22Rv1 (cell line): ENCODE results near the gene F2.

Source experiments
- ZFX ChIP-seq: fragments of 450-650 bp; IDR thresholded peaks from 2 replicates; pipeline ENCODE4 v1.6.1; 2017; ENCODE audit warnings: antibody characterized with exemption, borderline replicate concordance
- TF ChIP-seq, protein P1 (sequence below): fragments of 450-650 bp; IDR thresholded peaks from 2 replicates; pipeline ENCODE4 v1.5.1; 2017; ENCODE audit warnings: mild to moderate bottlenecking

DNA sequence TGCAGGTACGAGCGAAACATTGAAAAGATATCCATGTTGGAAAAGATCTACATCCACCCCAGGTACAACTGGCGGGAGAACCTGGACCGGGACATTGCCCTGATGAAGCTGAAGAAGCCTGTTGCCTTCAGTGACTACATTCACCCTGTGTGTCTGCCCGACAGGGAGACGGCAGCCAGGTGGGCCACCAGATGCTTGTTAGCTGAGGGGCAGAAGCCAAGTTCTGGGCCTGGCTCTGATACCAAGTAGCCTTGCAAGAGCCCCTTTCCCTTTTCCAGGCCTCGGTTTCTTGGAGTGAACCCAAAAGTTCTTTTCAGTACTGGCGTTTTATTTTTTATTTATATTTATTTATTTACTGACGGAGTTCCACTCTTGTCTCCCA lies 9.6 kb downstream of the F2 start:
- TF ChIP-seq, protein P1, sequence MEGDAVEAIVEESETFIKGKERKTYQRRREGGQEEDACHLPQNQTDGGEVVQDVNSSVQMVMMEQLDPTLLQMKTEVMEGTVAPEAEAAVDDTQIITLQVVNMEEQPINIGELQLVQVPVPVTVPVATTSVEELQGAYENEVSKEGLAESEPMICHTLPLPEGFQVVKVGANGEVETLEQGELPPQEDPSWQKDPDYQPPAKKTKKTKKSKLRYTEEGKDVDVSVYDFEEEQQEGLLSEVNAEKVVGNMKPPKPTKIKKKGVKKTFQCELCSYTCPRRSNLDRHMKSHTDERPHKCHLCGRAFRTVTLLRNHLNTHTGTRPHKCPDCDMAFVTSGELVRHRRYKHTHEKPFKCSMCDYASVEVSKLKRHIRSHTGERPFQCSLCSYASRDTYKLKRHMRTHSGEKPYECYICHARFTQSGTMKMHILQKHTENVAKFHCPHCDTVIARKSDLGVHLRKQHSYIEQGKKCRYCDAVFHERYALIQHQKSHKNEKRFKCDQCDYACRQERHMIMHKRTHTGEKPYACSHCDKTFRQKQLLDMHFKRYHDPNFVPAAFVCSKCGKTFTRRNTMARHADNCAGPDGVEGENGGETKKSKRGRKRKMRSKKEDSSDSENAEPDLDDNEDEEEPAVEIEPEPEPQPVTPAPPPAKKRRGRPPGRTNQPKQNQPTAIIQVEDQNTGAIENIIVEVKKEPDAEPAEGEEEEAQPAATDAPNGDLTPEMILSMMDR = no peak
- no peak for TF ChIP-seq ZFX
